Ramos (cell line): ENCODE measurements around the gene FER1L5.

Experiments
- in situ Hi-C: fragments of 300-500 bp; cut with MboI; formaldehyde crosslinking; loops from one replicate; pipeline ENCODE4 v1.14.3; 2022; ENCODE audit warnings: low sequenced_read_pairs; ENCODE audit not compliant: unreplicated experiment

Gene FER1L5

GRCh38 chr2:96693286-96694200 lies 51.0 kb downstream of the FER1L5 start:
- in situ Hi-C loops, result no loop called here

- in situ Hi-C loops, result no loop called here
These were observed 51.7 kb downstream of the FER1L5 start for GRCh38 chr2:96694279-96694678.

GRCh38 chr2:96694816-96695455 lies 52.4 kb downstream of the FER1L5 start:
- in situ Hi-C loops, result no loop called here

GRCh38 chr2:96695602-96696001 lies 53.0 kb downstream of the FER1L5 start:
- in situ Hi-C loops, result no loop called here

- in situ Hi-C loops, result no loop called here
These were observed 54.9 kb downstream of the FER1L5 start for GRCh38 chr2:96697476-96697875.

- in situ Hi-C loops, result no loop called here
These were observed 55.8 kb downstream of the FER1L5 start for GRCh38 chr2:96698221-96698861.

GRCh38 chr2:96699021-96699420 lies 56.5 kb downstream of the FER1L5 start:
- in situ Hi-C loops, result no loop called here

GRCh38 chr2:96699621-96700020 lies 57.1 kb downstream of the FER1L5 start:
- in situ Hi-C loops, result no loop called here

GRCh38 chr2:96700086-96700485 lies 57.5 kb downstream of the FER1L5 start:
- in situ Hi-C loops, result no loop called here

- in situ Hi-C loops, result no loop called here
These were observed 59.1 kb downstream of the FER1L5 start for GRCh38 chr2:96701636-96702035.

GRCh38 chr2:96702098-96702785 lies 59.7 kb downstream of the FER1L5 start:
- in situ Hi-C loops, result no loop called here

- in situ Hi-C loops, result no loop called here
These were observed 60.6 kb downstream of the FER1L5 start for GRCh38 chr2:96703021-96703751.

GRCh38 chr2:96710985-96711384 lies 68.4 kb downstream of the FER1L5 start:
- in situ Hi-C loops, result no loop called here

GRCh38 chr2:96715658-96716057 lies 73.1 kb downstream of the FER1L5 start:
- in situ Hi-C loops, result no loop called here

GRCh38 chr2:96716388-96716787 lies 73.8 kb downstream of the FER1L5 start:
- in situ Hi-C loops, result no loop called here

GRCh38 chr2:96726131-96726530 lies 83.6 kb downstream of the FER1L5 start:
- in situ Hi-C loops, result no loop called here

- in situ Hi-C loops, result no loop called here
These were observed 84.9 kb downstream of the FER1L5 start for GRCh38 chr2:96727431-96727830.

- in situ Hi-C loops, result no loop called here
These were observed 87.2 kb downstream of the FER1L5 start for GRCh38 chr2:96729748-96730147.

- in situ Hi-C loops, result no loop called here
These were observed 87.6 kb downstream of the FER1L5 start for GRCh38 chr2:96730212-96730611.

GRCh38 chr2:96733931-96734330 lies 91.4 kb downstream of the FER1L5 start:
- in situ Hi-C loops, result no loop called here
